ENCODE data around the gene FMNL1.
A peak's percentile ranks its signal among the peaks of the same experiment; 100 is the strongest.

FMNL1 gene

GRCh38 chr17:45256114-45256966, 34.7 kb downstream of the FMNL1 start:
- no peak for DNase-seq (ENCODE audit: low spot score)

- DNase-seq (ENCODE audit: low spot score): no peak
Observed at GRCh38 chr17:45257115-45257514, 35.4 kb downstream of the FMNL1 start.

DNA sequence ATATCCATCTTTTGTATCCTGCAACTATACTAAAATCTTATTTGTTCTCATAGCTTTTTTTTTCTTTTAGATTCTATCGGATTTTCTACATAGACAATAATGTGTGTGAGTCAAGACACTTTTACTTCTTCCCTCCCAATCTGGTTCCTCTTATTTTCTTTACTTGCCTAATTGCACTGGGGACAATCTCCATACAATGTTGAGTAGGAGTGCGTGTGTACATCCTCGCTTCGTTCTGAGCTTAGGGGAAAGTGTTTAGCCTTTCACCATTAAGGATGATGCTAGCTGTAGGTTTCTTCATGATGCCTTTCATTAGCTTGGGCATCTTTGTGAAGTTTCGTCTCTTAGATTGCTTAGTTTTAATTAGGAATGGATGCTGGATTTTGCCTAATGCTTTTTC, 37.3 kb downstream of the FMNL1 start:
- no peak for DNase-seq (ENCODE audit: low spot score)

- DNase-seq (ENCODE audit: low spot score): no peak
Observed at GRCh38 chr17:45260204-45260783, 38.6 kb downstream of the FMNL1 start.

- DNase-seq (ENCODE audit: low spot score): no peak
Observed at GRCh38 chr17:45261577-45262515, 40.2 kb downstream of the FMNL1 start, which contains the start of gene SPATA32. TSS of gene SPATA32 (minus strand) at chr17:45262094. CDS start at chr17:45262016, 78 bp downstream.

DNA sequence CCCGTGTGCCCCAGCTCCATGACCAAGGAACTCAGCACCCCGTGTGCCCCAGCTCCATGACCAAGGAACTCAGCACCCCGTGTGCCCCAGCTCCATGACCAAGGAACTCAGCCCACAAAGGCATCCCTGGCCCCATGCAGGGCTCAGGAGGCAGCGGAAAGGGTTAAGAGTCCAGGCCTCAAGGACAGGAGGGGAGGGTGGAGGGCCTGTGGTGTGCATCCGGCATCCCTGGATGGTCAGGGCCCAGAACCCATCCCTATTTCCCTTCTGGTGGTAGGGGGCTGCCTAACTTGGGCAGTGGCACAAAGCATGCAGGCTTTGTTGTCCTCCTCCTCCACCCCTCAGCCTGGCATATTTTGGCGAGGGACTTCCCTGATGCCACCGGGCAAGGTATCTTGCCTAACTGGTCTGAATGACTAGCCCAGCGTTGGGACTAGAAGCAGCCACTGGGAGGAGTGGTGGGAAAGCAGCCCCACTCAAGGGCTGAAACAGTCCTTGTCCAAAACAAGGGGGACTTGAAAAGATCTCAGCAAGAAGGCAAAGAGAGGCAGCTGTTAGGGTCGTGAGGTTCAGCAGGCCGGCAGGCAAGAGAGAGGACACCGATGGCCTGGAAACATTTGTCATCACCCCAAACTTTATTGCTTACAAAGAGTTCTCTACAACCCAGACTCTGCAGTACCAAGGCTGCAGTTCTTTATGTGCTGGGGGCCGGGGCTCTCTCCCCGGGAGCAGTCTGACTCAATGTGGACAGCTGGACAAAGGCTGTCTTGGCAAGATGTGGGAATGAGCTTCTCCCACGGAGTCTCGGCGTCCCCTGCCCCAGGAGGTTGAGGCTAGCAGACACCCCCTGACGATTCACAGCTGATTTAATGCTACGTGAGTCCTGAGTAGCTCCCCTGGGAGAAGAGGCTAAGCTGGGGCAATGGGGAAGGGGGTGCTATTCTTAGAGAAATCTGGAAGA, 41.1 kb downstream of the FMNL1 start:
- DNase-seq (ENCODE audit: low spot score): peak; percentile 40

- no peak for DNase-seq (ENCODE audit: low spot score)
Observed at GRCh38 chr17:45263477-45263860, 41.8 kb downstream of the FMNL1 start.

- no peak for DNase-seq (ENCODE audit: low spot score)
Observed at GRCh38 chr17:45264430-45264829, 42.7 kb downstream of the FMNL1 start.

- DNase-seq (ENCODE audit: low spot score): no peak
Observed at GRCh38 chr17:45264988-45265387, 43.3 kb downstream of the FMNL1 start.

DNA sequence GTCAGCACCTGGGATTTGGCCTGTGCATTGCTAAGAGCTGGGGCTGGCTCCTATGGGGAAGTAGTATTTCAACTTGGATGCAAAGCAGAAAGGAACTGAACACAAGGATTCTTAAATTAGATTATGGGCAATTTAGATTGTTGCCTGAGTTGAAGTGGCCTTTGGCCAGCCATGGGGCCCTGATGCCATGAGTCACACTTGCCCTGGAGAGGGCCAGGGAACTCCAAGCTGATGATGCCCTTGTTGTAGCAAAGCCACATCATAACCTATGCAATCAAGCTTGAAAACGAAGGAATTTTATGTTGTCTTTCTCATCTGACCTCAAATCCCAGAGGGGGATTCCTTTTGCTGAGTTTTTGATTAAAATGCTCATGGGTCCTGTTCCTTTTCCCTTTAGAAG, 44.1 kb downstream of the FMNL1 start:
- DNase-seq (ENCODE audit: low spot score): peak; percentile 94

DNA sequence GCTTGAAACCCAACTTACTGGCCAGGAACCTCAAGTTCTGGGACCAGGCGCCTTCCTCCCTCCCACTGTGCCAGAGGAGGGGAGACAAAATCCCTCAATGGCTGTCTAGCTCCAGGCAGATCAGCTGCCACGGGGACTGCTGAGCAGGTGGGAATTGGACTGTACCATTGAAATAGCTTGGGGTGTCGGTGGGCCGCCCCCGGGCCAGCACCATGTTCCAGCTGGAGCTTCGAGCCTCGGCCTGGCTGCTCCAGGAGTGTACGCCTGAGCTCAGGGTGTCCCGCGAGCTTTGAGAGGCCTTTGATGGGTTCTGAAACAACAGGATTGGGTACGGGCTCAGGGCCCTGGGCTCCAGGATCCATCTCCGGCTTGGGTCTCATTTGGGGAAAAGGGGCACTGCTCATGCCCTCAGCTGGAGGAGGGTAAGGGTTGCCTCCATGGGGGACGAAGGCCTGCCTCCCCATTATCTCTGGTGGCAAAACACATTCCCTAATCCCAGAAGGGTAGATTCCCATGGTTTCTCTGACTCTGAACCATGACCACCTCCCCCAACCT, 44.8 kb downstream of the FMNL1 start:
- no peak for DNase-seq (ENCODE audit: low spot score)

DNA sequence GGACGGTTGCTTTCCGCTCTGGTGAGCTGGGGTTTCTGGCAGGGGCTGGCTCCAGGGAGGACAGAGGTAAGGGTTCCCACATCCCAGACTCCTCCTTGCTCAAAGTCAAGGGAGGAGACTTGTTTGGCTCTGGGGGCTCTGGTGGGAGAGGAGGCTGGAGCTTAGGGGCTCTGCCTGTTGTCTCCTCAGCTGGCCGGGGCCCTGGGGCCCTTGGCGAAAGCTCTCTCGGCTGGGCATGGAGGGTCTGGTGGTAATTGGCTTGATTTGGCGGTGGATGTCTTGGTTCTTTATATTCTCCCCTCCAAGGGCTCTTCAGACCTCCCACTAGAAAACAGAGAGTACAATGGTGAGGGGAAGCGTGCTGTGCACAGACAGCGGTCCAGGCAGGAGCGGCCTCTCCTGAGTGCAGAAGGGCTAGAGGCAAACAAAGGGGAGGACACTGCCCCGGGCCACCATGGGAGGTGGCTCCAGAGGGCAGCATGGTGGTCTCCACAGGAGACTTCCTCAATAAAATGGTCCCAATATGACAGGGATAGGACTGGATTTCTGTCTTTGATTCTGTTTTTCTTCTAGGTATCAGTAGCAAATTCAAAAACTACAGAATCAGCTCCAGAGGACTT, 45.9 kb downstream of the FMNL1 start:
- DNase-seq (ENCODE audit: low spot score): no peak

DNA sequence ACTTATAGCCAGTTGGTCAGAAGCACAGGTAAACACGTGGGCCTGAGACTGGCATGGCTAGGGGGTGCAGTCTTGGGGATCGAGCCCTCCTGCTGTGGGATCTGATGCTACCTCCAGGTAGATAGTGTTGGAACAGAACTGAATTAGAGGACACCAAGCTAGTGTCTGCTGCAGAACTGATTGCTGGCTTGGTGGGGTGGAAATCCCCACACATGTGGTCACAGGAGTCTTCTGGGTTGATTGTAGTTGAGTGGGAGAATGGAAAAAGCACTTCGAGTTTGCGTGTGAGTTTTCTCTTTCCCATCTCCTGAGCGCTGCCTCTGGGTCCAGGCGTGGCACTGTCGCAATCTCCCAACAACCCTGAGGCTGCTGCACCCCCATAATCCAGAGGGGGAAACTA, 48.2 kb downstream of the FMNL1 start:
- DNase-seq (ENCODE audit: low spot score): no peak

- no peak for DNase-seq (ENCODE audit: low spot score)
Observed at GRCh38 chr17:45270828-45271418, 49.2 kb downstream of the FMNL1 start.

DNA sequence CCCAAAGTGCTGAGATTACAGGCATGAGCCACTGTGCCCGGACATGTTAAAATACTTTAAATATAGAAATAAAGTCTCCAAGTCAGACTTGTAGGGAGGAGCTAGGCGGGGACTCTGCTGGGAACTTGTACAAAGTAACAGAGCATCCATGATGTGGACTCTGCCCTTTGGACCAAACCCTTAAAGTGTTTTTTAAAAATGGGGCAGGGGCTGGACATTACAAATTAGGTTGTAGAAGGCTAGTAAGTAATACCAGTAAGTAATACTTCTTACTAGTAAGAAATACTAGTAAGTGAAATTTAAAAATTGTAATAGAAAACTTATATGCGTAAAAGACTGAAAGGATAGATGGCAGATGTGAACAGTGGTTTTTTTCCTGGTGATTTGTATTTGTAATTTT, 49.9 kb downstream of the FMNL1 start:
- no peak for DNase-seq (ENCODE audit: low spot score)

GRCh38 chr17:45273551-45273957, 51.9 kb downstream of the FMNL1 start:
- no peak for DNase-seq (ENCODE audit: low spot score)

DNA sequence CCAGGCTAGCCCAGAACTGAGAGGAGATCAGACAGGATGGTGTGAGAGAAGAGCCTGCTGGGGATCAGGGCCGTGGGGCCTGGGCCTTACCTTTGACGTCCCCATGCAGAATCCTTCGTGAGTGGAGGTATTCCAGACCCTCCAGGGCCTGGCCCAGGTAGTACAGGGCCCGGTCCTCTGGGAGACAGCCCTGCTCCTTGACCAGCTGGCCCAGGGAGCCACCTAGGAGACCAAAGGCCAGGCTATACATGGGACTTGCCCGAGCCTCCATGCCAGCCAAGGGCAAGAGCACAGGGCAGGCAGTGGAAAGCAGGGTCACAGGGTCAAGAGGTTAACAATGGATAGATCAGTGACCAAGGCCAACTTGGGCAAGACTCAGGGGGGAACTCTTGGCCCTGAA, 52.3 kb downstream of the FMNL1 start:
- no peak for DNase-seq (ENCODE audit: low spot score)

- DNase-seq (ENCODE audit: low spot score): no peak
Observed at GRCh38 chr17:45276031-45276430, 54.3 kb downstream of the FMNL1 start.

DNA sequence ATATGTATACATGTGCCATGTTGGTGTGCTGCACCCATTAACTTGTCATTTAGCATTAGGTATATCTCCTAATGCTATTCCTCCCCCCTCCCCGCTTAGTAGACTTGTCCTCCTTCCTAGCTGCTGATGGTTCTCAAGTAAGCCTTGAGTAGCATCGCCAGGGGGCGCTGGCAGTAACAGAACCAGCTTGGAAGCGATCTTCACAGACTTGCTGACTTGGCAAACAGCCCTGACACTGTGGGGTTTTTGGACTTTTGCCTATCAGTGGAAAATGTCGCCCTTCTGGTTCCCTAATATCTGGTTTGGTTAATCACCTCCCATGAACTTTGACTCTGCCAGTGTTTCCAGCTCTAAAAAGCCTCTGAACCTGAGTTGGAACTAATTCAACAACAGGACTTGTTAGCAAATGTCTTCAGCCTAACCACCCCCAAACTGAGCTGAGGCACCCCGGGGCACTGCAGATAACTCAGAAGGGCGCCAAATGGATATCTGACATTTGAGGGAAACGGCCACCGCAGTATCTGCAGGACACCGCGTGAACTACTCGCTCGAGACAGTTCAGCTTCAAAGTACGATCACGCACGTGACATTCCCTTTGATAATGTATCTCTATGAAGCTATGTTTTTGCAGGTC, 55.6 kb downstream of the FMNL1 start:
- DNase-seq (ENCODE audit: low spot score): peak; percentile 83

- DNase-seq (ENCODE audit: low spot score): no peak
Observed at GRCh38 chr17:45277992-45278391, 56.3 kb downstream of the FMNL1 start.

Data from AG08395 (cell line).